ENCODE measurements around the gene CLEC18B. TPM values are rescaled to one million over a fixed set of nuclear protein-coding genes. Genes with fewer than 3 reads are reported as not detected.

CLEC18B gene
- total RNA-seq, 2 donors from 2014 or later = 8.2 TPM; not detected in 1

- 89% methylated on average over 20 of the region's 20 CpGs for WGBS
- Histone ChIP-seq H3K4me1 (replicated peaks) (no peaks in the 10 kb centered on the region), H3K36me3 (peaks cover 2 to 9% of the 10 kb centered on the region in 2 donors), H3K9me3 (no peaks in the 10 kb centered on the region), H3K4me3 (no peak overlapping the region), H3K27ac (no peak overlapping the region), H3K27me3 (replicated peaks; ENCODE audit: insufficient read depth) (no peaks in the 10 kb centered on the region)
- no peak for TF ChIP-seq POLR2A (IDR thresholded peaks at IDR 0.05)
- no peak for TF ChIP-seq POLR2AphosphoS5 (IDR thresholded peaks at IDR 0.05)
- no peak for TF ChIP-seq CTCF (IDR thresholded peaks at IDR 0.05)
- intact Hi-C loops (cut with DNase I) = no loop called here
- DNase-seq (ENCODE audit: low spot score) = no peak
Measured at GRCh38 chr16:74450967-74451760, 29.9 kb upstream of the CLEC18B start.

- no peak overlapping the region for H3K4me3 ChIP-seq
- H3K36me3 ChIP-seq = peaks cover 0 to 9% of the 10 kb centered on the region in 2 donors
- H3K4me1 ChIP-seq (replicated peaks) = no peaks in the 10 kb centered on the region
- no peak for DNase-seq (ENCODE audit: low spot score)
- peak overlapping the region; percentile 26 to 51 for H3K27ac ChIP-seq
- no peaks in the 10 kb centered on the region for H3K9me3 ChIP-seq
- WGBS = 95% methylated on average over 3 of the region's 3 CpGs
- H3K27me3 ChIP-seq (replicated peaks; ENCODE audit: insufficient read depth) = no peaks in the 10 kb centered on the region
- TF ChIP-seq POLR2AphosphoS5 (IDR thresholded peaks at IDR 0.05) = no peak
- TF ChIP-seq CTCF (IDR thresholded peaks at IDR 0.05) = no peak
- no peak for TF ChIP-seq POLR2A (IDR thresholded peaks at IDR 0.05)
- intact Hi-C loops (cut with DNase I) = no loop called here
Measured at GRCh38 chr16:74450236-74450635, 29.0 kb upstream of the CLEC18B start.

GRCh38 chr16:74449470-74449869, 28.2 kb upstream of the CLEC18B start:
- H3K9me3 ChIP-seq = no peaks in the 10 kb centered on the region
- H3K4me1 ChIP-seq (replicated peaks) = no peaks in the 10 kb centered on the region
- H3K27me3 ChIP-seq (replicated peaks; ENCODE audit: insufficient read depth) = no peaks in the 10 kb centered on the region
- intact Hi-C loops (cut with DNase I) = no loop called here
- DNase-seq (ENCODE audit: low spot score) = no peak
- no peak overlapping the region for H3K4me3 ChIP-seq
- H3K36me3 ChIP-seq = peaks cover 0 to 9% of the 10 kb centered on the region in 2 donors
- WGBS = 93% methylated on average over 5 of the region's 5 CpGs
- H3K27ac ChIP-seq = peak overlapping the region; percentile 26 to 51
- TF ChIP-seq CTCF (IDR thresholded peaks at IDR 0.05) (no peak), POLR2AphosphoS5 (IDR thresholded peaks at IDR 0.05) (no peak), POLR2A (IDR thresholded peaks at IDR 0.05) (no peak)

- Histone ChIP-seq H3K4me3 (no peak overlapping the region), H3K9me3 (no peaks in the 10 kb centered on the region), H3K36me3 (peaks cover 0 to 9% of the 10 kb centered on the region in 2 donors), H3K27me3 (replicated peaks; ENCODE audit: insufficient read depth) (no peaks in the 10 kb centered on the region), H3K4me1 (replicated peaks) (no peaks in the 10 kb centered on the region), H3K27ac (peak overlapping the region; percentile 33 to 51)
- TF ChIP-seq POLR2A (IDR thresholded peaks at IDR 0.05) (no peak), CTCF (IDR thresholded peaks at IDR 0.05) (no peak), POLR2AphosphoS5 (IDR thresholded peaks at IDR 0.05) (peak; percentile 48)
- DNase-seq (ENCODE audit: low spot score) = no peak
- whole genome bisulfite sequencing = 73% methylated on average over 8 of the region's 8 CpGs
- intact Hi-C loops (cut with DNase I) = no loop called here
Measured at GRCh38 chr16:74448990-74449389, 27.7 kb upstream of the CLEC18B start.

- no peak for DNase-seq (ENCODE audit: low spot score)
- Histone ChIP-seq H3K9me3 (no peaks in the 10 kb centered on the region), H3K36me3 (peaks cover 0 to 9% of the 10 kb centered on the region in 2 donors), H3K4me1 (replicated peaks) (no peaks in the 10 kb centered on the region), H3K27me3 (replicated peaks; ENCODE audit: insufficient read depth) (no peaks in the 10 kb centered on the region), H3K4me3 (no peak overlapping the region), H3K27ac (peak overlapping the region in 1 of 2 donors; percentile 51)
- intact Hi-C loops (cut with DNase I) = no loop called here
- 28% methylated on average over 5 of the region's 5 CpGs for WGBS
- TF ChIP-seq CTCF (IDR thresholded peaks at IDR 0.05) (no peak), POLR2A (IDR thresholded peaks at IDR 0.05) (no peak), POLR2AphosphoS5 (IDR thresholded peaks at IDR 0.05) (no peak)
Measured at GRCh38 chr16:74447578-74447977, 26.3 kb upstream of the CLEC18B start.

Measured in prostate gland (tissue), 2 donors.